Neural progenitor cell (in vitro differentiated cells): Measurements from ENCODE around the gene ZNF184. TPM values are rescaled to one million over a fixed set of nuclear protein-coding genes. Genes with fewer than 3 reads are reported as not detected.

Experiments
- DNase-seq: peaks from one replicate; pipeline ENCODE4 v3.0.0-alpha.2; 2016; ENCODE audit warnings: low spot score
- H2AFZ ChIP-seq: fragments of 200-600 bp; sonication (generic); replicated peaks from 2 replicates; pipeline ENCODE4 v1.6.1; 2016; ENCODE audit warnings: antibody characterized with exemption
- H3F3A ChIP-seq: fragments of 200-600 bp; sonication (generic); 2 replicates; pipeline ENCODE4 v1.6.1; 2016; ENCODE audit warnings: antibody characterized with exemption, low read depth
- H3K27ac ChIP-seq: fragments of 200-600 bp; sonication (generic); 2 replicates; pipeline ENCODE4 v1.5.1; 2016; ENCODE audit warnings: mild to moderate bottlenecking
- H3K27me3 ChIP-seq: fragments of 200-600 bp; sonication (generic); 2 replicates; pipeline ENCODE4 v1.6.1; 2016; ENCODE audit warnings: mild to moderate bottlenecking, moderate library complexity
- H3K36me3 ChIP-seq: fragments of 200-600 bp; sonication (generic); 2 replicates; pipeline ENCODE4 v1.5.1; 2016
- H3K4me1 ChIP-seq: fragments of 200-600 bp; sonication (generic); 2 replicates; pipeline ENCODE4 v1.6.1; 2016; ENCODE audit warnings: mixed run types
- H3K4me2 ChIP-seq: fragments of 200-600 bp; sonication (generic); 2 replicates; pipeline ENCODE4 v1.6.1; 2016
- H3K4me3 ChIP-seq: fragments of 200-600 bp; sonication (generic); 2 replicates; pipeline ENCODE4 v1.5.1; 2016
- H3K79me2 ChIP-seq: fragments of 200-600 bp; sonication (generic); 2 replicates; pipeline ENCODE4 v1.6.1; 2016; ENCODE audit warnings: low read depth
- H3K9ac ChIP-seq: fragments of 200-600 bp; sonication (generic); 2 replicates; pipeline ENCODE4 v1.6.1; 2016
- H3K9me3 ChIP-seq: fragments of 200-600 bp; sonication (generic); 2 replicates; pipeline ENCODE4 v1.5.1; 2016; ENCODE audit warnings: low read depth
- H4K20me1 ChIP-seq: fragments of 200-600 bp; sonication (generic); 2 replicates; pipeline ENCODE4 v1.6.1; 2016; ENCODE audit warnings: low read depth
- H3K27ac Mint-ChIP-seq: 3 replicates; pipeline ENCODE4 v1.8.0; 2021; ENCODE audit warnings: mixed read lengths
- H3K27me3 Mint-ChIP-seq: 2 replicates; pipeline ENCODE4 v1.8.0; 2022; ENCODE audit warnings: low read depth, mild to moderate bottlenecking, inconsistent platforms, moderate library complexity, mixed read lengths; ENCODE audit not compliant: insufficient read depth
- H3K36me3 Mint-ChIP-seq: 3 replicates; pipeline ENCODE4 v1.8.0; 2021; ENCODE audit warnings: mixed read lengths
- H3K4me1 Mint-ChIP-seq: 3 replicates; pipeline ENCODE4 v1.8.0; 2021; ENCODE audit warnings: mixed read lengths
- H3K4me3 Mint-ChIP-seq: 3 replicates; pipeline ENCODE4 v1.8.0; 2021; ENCODE audit warnings: mild to moderate bottlenecking, moderate library complexity, mixed read lengths
- H3K9me3 Mint-ChIP-seq: 3 replicates; pipeline ENCODE4 v1.8.0; 2020; ENCODE audit warnings: mixed read lengths
- CTCF ChIP-seq: fragments of 200-600 bp; sonication (generic); IDR thresholded peaks from 2 replicates; pipeline ENCODE4 v1.5.1; 2017; ENCODE audit warnings: antibody characterized with exemption, mild to moderate bottlenecking
- EZH2 ChIP-seq: fragments of 200-600 bp; sonication (generic); IDR thresholded peaks from 2 replicates; pipeline ENCODE4 v1.6.1; 2017; ENCODE audit warnings: antibody characterized with exemption, mild to moderate bottlenecking, moderate library complexity
- EZH2phosphoT487 ChIP-seq: fragments of 200-600 bp; sonication (generic); IDR thresholded peaks from 2 replicates; pipeline ENCODE4 v1.6.1; 2017; ENCODE audit warnings: antibody characterized with exemption
- total RNA-seq: library from RNA; depleted of rRNA; stranded (reverse); fragments of >200 nt; gene quantifications from 2 replicates; pipeline ENCODE4 v1.2.3, GENCODE V29; 2015; ENCODE audit warnings: low replicate concordance

ZNF184 gene
- total RNA-seq: 13.4 and 21.8 TPM in 2 replicates

GRCh38 chr6:27472617-27473400, at the start of gene ZNF184:
Gene ZNF184, minus strand, starts transcription at chr6:27473105. Its CDS starts 811 bp downstream, at chr6:27472294.
- Histone ChIP-seq H4K20me1 (no peaks in the 10 kb centered on the region), H3K79me2 (peaks cover 19% of the 10 kb centered on the region), H3F3A (peaks cover 31% of the 10 kb centered on the region), H3K27ac (peak within 1 kb of the TSS; percentile 74), H2AFZ (peak within 1 kb of the TSS; percentile 96), H3K27me3 (peaks cover 4% of the 10 kb centered on the region), H3K9ac (peak within 1 kb of the TSS; percentile 61), H3K4me1 (peaks cover 24% of the 10 kb centered on the region), H3K36me3 (no peaks in the 10 kb centered on the region), H3K4me2 (peak within 1 kb of the TSS; percentile 96), H3K4me3 (peak within 1 kb of the TSS; percentile 62), H3K9me3 (no peaks in the 10 kb centered on the region)
- TF ChIP-seq EZH2phosphoT487 (peak; percentile 1), CTCF (peak; percentile 15), EZH2 (no peak)
- Mint-ChIP-seq H3K4me3 (peak within 1 kb of the TSS; percentile 88), H3K36me3 (peaks cover 38% of the 10 kb centered on the region), H3K9me3 (peaks cover 22% of the 10 kb centered on the region), H3K4me1 (peaks cover 17% of the 10 kb centered on the region), H3K27me3 (peaks cover 4% of the 10 kb centered on the region), H3K27ac (peak within 1 kb of the TSS; percentile 39)
- DNase-seq: peak; percentile 98

GRCh38 chr6:27518881-27519795, 46.2 kb upstream of the ZNF184 start:
- no peaks in the 10 kb centered on the region for H3K9me3 ChIP-seq
- H3K27ac ChIP-seq: no peak overlapping the region
- no peaks in the 10 kb centered on the region for H3K4me1 ChIP-seq
- Mint-ChIP-seq H3K27ac (peak overlapping the region; percentile 86), H3K36me3 (no peaks in the 10 kb centered on the region), H3K9me3 (no peaks in the 10 kb centered on the region), H3K4me1 (peaks cover 10% of the 10 kb centered on the region), H3K4me3 (peak overlapping the region; percentile 89), H3K27me3 (peaks cover 6% of the 10 kb centered on the region)
- H3F3A ChIP-seq: peaks cover 5% of the 10 kb centered on the region
- peaks cover 34% of the 10 kb centered on the region for H3K27me3 ChIP-seq
- peak; percentile 81 for DNase-seq
- peak overlapping the region; percentile 69 for H3K4me2 ChIP-seq
- TF ChIP-seq EZH2: peak; percentile 42
- no peak for TF ChIP-seq EZH2phosphoT487
- TF ChIP-seq CTCF: peak; percentile 89
- H3K9ac ChIP-seq: no peak overlapping the region
- no peaks in the 10 kb centered on the region for H3K36me3 ChIP-seq
- H3K4me3 ChIP-seq: peak overlapping the region; percentile 84
- H2AFZ ChIP-seq: peak overlapping the region; percentile 96
- H4K20me1 ChIP-seq: no peaks in the 10 kb centered on the region
- no peaks in the 10 kb centered on the region for H3K79me2 ChIP-seq

- Mint-ChIP-seq H3K36me3 (no peaks in the 10 kb centered on the region), H3K27me3 (peaks cover 10% of the 10 kb centered on the region), H3K4me1 (peaks cover 10% of the 10 kb centered on the region), H3K27ac (peak overlapping the region; percentile 66), H3K9me3 (no peaks in the 10 kb centered on the region), H3K4me3 (peak overlapping the region; percentile 89)
- H3K79me2 ChIP-seq: no peaks in the 10 kb centered on the region
- H3K27me3 ChIP-seq: peaks cover 44% of the 10 kb centered on the region
- peak overlapping the region; percentile 96 for H2AFZ ChIP-seq
- no peaks in the 10 kb centered on the region for H3K9me3 ChIP-seq
- no peaks in the 10 kb centered on the region for H3K4me1 ChIP-seq
- H3K4me2 ChIP-seq: peak overlapping the region; percentile 69
- H3K9ac ChIP-seq: no peak overlapping the region
- TF ChIP-seq EZH2phosphoT487 (no peak), CTCF (no peak), EZH2 (no peak)
- DNase-seq: no peak
- no peaks in the 10 kb centered on the region for H4K20me1 ChIP-seq
- no peak overlapping the region for H3K27ac ChIP-seq
- H3K36me3 ChIP-seq: no peaks in the 10 kb centered on the region
- peak overlapping the region; percentile 84 for H3K4me3 ChIP-seq
- peaks cover 5% of the 10 kb centered on the region for H3F3A ChIP-seq
Observed at GRCh38 chr6:27517928-27518787, 45.3 kb upstream of the ZNF184 start.
